Gastroesophageal sphincter (tissue), 4 donors: ENCODE measurements around the gene SMIM15. TPM values are rescaled to one million over a fixed set of nuclear protein-coding genes. Genes with fewer than 3 reads are reported as not detected.

Experiments used
- ATAC-seq: fragments of 150-250 bp; one replicate; pipeline ENCODE4 v1.9.1; 2016; ENCODE audit warnings: mild to moderate bottlenecking, moderate library complexity
- H3K27ac ChIP-seq, 4 donors: fragments of 200-600 bp; sonication (generic) in 3 of 4; 1 replicate in 3 of 4; 2 replicates in 1 of 4; pipeline ENCODE4 v1.5.1; 2016 to 2019
- H3K27me3 ChIP-seq: fragments of 200-600 bp; sonication (generic); one replicate; pipeline ENCODE4 v1.5.1; 2019
- H3K36me3 ChIP-seq, 2 donors: fragments of 200-600 bp; sonication (generic); one replicate each; pipeline ENCODE4 v1.5.1; 2019; ENCODE audit warnings: control low read depth in 1 of 2
- H3K4me1 ChIP-seq, 3 donors: fragments of 200-600 bp; sonication (generic); 1 replicate in 2 of 3; 2 replicates in 1 of 3; pipeline ENCODE4 v1.5.1; 2016 to 2019; ENCODE audit warnings: control low read depth in 2 of 3
- H3K4me3 ChIP-seq, 2 donors: fragments of 200-600 bp; sonication (generic); one replicate each; pipeline ENCODE4 v1.5.1; 2019; ENCODE audit warnings: mild to moderate bottlenecking in 1 of 2, moderate library complexity in 1 of 2
- H3K9me3 ChIP-seq, 3 donors: fragments of 200-600 bp; sonication (generic); one replicate each; pipeline ENCODE4 v1.5.1; 2017 to 2019; ENCODE audit warnings: control low read depth in 2 of 3
- EP300 ChIP-seq: sonication (generic); formaldehyde crosslinking; IDR thresholded peaks from one replicate; pipeline ENCODE4 v1.6.1; 2017; ENCODE audit warnings: antibody characterized with exemption, mild to moderate bottlenecking
- POLR2A ChIP-seq, 2 donors: fragments of 450-650 bp; IDR thresholded peaks; one replicate each; pipeline ENCODE4 v1.6.1; 2017; ENCODE audit warnings: antibody characterized with exemption in 2 of 2, mild to moderate bottlenecking in 2 of 2, moderate library complexity in 1 of 2
- POLR2AphosphoS5 ChIP-seq: sonication (generic); formaldehyde crosslinking; IDR thresholded peaks from one replicate; pipeline ENCODE4 v1.6.1; 2017; ENCODE audit warnings: antibody characterized with exemption
- WGBS, 2 donors: methylation state at CpG; one replicate each; pipeline ENCODE4 v1.1.5; 2018; ENCODE audit warnings: low coverage in 1 of 2; 5-methylcytosine and 5-hydroxymethylcytosine counted together
- total RNA-seq, 4 donors: library from RNA; depleted of rRNA; stranded (reverse); fragments of >200 nt; gene quantifications; one replicate each; pipeline ENCODE4 v1.1.0, GENCODE V29; 2016
- TF ChIP-seq, protein P1 (sequence below), 4 experiments: fragments of 200-600 bp in 2 of 4; fragments of 450-650 bp in 2 of 4; sonication (generic) in 1 of 4; IDR thresholded peaks; one replicate each; pipeline ENCODE4 v1.5.1; 2017 to 2019; ENCODE audit warnings: antibody characterized with exemption in 4 of 4, mild to moderate bottlenecking in 2 of 4, moderate library complexity in 2 of 4

SMIM15 gene
- total RNA-seq, 4 donors from 2014 or later = 20.7 to 32.2 (median 21.3) TPM

DNA sequence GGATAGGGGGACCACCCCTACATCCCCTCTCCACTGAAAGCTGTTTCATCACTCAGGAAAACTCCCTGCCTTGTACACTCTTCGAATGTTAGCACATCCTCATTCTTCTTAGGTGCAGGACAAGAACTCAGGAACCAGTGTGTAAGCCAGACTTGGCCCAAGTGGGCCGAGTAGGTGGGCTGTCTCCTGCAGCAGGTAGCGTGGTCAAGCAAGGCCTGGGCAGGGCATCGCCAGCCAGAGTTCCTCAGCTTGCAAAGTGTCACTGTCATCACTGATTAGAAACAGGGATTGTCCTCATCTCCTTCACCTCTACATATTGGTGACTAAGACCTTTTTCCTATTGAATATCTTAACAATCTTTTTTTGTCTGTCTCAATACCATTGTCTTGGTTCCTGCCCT, 22.3 kb downstream of the SMIM15 start:
- H3K27ac ChIP-seq = no peak overlapping the region
- H3K9me3 ChIP-seq = no peaks in the 10 kb centered on the region
- no peaks in the 10 kb centered on the region for H3K4me1 ChIP-seq
- ATAC-seq = no peak
- no peak overlapping the region for H3K4me3 ChIP-seq
- H3K36me3 ChIP-seq = no peaks in the 10 kb centered on the region
- TF ChIP-seq, protein P1, sequence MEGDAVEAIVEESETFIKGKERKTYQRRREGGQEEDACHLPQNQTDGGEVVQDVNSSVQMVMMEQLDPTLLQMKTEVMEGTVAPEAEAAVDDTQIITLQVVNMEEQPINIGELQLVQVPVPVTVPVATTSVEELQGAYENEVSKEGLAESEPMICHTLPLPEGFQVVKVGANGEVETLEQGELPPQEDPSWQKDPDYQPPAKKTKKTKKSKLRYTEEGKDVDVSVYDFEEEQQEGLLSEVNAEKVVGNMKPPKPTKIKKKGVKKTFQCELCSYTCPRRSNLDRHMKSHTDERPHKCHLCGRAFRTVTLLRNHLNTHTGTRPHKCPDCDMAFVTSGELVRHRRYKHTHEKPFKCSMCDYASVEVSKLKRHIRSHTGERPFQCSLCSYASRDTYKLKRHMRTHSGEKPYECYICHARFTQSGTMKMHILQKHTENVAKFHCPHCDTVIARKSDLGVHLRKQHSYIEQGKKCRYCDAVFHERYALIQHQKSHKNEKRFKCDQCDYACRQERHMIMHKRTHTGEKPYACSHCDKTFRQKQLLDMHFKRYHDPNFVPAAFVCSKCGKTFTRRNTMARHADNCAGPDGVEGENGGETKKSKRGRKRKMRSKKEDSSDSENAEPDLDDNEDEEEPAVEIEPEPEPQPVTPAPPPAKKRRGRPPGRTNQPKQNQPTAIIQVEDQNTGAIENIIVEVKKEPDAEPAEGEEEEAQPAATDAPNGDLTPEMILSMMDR (IDR thresholded peaks at IDR 0.05) = no peak
- TF ChIP-seq EP300 (no peak), POLR2A (IDR thresholded peaks at IDR 0.05) (no peak), POLR2AphosphoS5 (no peak)
- 92 to 96% methylated on average over 2 to 4 of the region's 4 CpGs for WGBS, 2 donors
- H3K27me3 ChIP-seq = no peaks in the 10 kb centered on the region

DNA sequence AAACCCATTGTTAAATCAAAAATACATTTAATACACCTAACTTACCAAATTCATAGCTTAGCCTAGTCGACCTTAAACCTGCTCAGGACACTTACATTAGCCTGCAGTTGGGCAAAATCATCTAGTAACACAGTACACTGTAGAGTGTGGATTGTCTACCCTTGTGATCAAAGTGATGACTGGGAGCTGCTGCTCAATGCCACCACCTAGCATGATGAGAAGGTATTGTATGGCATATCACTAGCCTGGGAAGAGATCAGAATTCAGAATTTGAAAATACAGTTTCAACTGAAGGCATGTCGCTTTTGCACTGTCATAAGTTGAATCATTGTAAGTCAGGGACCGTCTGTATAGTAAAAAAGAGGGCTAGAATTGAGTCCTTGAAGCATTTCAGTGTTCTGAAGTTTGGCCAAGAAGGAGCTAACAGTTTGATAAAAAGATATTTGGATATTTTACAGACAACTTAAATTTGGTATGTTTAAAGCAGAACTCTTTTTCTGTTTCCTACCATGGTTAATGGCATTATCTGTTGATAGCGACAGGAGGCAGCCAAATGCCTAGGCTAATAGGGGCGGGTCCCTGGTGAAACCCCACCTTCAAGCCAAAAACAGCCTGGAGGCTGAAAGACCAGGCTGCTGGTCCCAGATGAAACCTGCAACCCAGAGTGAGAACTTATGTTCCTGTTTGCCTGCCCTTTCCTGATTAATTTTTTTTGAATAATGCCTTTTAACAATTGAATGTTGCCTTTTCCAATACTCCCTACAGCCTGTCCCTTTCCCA, 23.0 kb downstream of the SMIM15 start:
- 74 to 85% methylated on average over 4 to 5 of the region's 5 CpGs for WGBS, 2 donors
- ATAC-seq = no peak

DNA sequence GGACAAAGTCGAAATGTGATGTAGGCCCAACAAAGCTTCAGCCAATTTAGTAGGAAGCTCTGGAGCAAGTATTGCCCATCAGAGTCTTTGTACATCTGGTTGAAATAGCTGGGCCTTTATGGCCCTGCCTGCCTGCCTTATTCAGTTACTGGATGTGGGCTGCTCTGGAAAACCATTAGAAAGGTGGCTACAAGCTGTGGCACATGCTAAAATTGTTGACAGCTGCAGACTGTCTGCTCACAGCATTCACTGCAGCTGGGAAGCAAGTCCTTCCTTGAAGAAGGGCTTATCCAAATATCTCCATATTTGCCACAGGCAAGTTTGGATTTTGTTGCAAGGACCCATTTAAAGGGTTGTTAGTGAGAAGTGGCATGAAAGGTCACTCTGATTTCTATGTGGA, 24.4 kb downstream of the SMIM15 start:
- no peak overlapping the region for H3K4me3 ChIP-seq
- WGBS, 2 donors = 88 to 100% methylated on average over 1 of the region's 1 CpG
- H3K36me3 ChIP-seq = no peaks in the 10 kb centered on the region
- no peak for TF ChIP-seq POLR2A (IDR thresholded peaks at IDR 0.05)
- H3K27me3 ChIP-seq = no peaks in the 10 kb centered on the region
- H3K27ac ChIP-seq = no peak overlapping the region
- no peaks in the 10 kb centered on the region for H3K4me1 ChIP-seq
- no peak for ATAC-seq
- no peaks in the 10 kb centered on the region for H3K9me3 ChIP-seq

More for the DNA sequence above, 23.0 kb downstream of the SMIM15 start:
- Histone ChIP-seq H3K36me3 (no peaks in the 10 kb centered on the region), H3K4me1 (no peaks in the 10 kb centered on the region), H3K4me3 (no peak overlapping the region), H3K27ac (no peak overlapping the region), H3K27me3 (no peaks in the 10 kb centered on the region), H3K9me3 (no peaks in the 10 kb centered on the region)
- no peak for TF ChIP-seq POLR2AphosphoS5
- no peak for TF ChIP-seq POLR2A (IDR thresholded peaks at IDR 0.05)
- TF ChIP-seq EP300 = no peak
- TF ChIP-seq, protein P1 (IDR thresholded peaks at IDR 0.05) = no peak

DNA sequence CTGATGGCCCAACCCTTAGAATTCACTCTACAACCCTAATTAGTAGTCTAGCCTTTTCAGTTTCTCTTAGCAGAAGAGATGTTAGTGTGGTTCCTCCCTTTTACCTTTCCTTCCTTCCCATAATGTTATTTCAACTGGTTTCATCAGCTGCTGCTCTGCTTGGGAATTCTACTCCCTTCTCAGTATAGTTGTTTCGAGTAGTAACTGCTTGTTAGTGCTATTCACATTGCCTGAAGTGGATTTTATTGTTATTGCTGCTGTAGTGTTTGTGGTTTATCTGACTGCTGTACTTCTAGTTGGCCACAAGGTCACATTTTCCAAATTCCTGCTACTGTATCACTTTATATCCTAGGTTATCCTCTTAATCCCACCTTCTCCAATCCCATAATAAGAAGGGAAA, 29.7 kb downstream of the SMIM15 start:
- Histone ChIP-seq H3K9me3 (no peaks in the 10 kb centered on the region), H3K4me1 (no peaks in the 10 kb centered on the region), H3K36me3 (no peaks in the 10 kb centered on the region), H3K27me3 (no peaks in the 10 kb centered on the region), H3K4me3 (no peak overlapping the region), H3K27ac (no peak overlapping the region)
- WGBS, 2 donors = 40 to 87% methylated on average over 1 of the region's 1 CpG
- TF ChIP-seq POLR2AphosphoS5 = no peak
- no peak for TF ChIP-seq POLR2A (IDR thresholded peaks at IDR 0.05)
- TF ChIP-seq EP300 = no peak
- TF ChIP-seq, protein P1 (IDR thresholded peaks at IDR 0.05) = no peak
- no peak for ATAC-seq

DNA sequence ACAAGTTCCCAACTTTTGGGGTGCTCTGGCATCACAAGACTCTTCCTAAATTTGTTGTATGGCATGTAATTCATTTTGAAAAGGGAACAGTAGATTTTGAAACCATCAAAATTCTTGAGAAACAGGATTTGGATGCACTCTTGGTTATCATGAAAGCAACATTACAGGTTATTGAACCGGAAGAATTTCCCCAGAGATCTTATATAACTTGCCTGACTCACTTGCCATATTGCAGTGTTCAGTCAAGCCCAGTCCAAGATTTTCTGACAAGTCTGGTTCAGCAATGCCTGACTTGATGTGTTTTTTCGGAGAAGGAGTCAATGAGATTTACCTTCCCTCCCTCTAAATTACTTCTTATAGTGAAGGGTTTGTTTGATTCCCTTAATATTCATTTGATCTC, 32.0 kb downstream of the SMIM15 start:
- 88 to 94% methylated on average over 1 to 2 of the region's 2 CpGs for WGBS, 2 donors
- no peaks in the 10 kb centered on the region for H3K4me1 ChIP-seq
- H3K4me3 ChIP-seq = no peak overlapping the region
- no peak for TF ChIP-seq POLR2AphosphoS5
- no peak for TF ChIP-seq POLR2A (IDR thresholded peaks at IDR 0.05)
- TF ChIP-seq, protein P1 (IDR thresholded peaks at IDR 0.05) = no peak
- TF ChIP-seq EP300 = no peak
- ATAC-seq = no peak
- no peaks in the 10 kb centered on the region for H3K9me3 ChIP-seq
- no peak overlapping the region for H3K27ac ChIP-seq
- H3K27me3 ChIP-seq = no peaks in the 10 kb centered on the region
- no peaks in the 10 kb centered on the region for H3K36me3 ChIP-seq
